HepG2 (cell line): ENCODE measurements around the gene MYL11. TPM values are rescaled to one million over a fixed set of nuclear protein-coding genes. Genes with fewer than 3 reads are reported as not detected.

ENCODE experiments used
- ATAC-seq: fragments of 200-7000 bp; cut with Tn5 transposase; 3 replicates; pipeline ENCODE4 v1.9.1; 2020; ENCODE audit warnings: mild to moderate bottlenecking, moderate library complexity
- BruUV-seq: library from RNA; stranded (reverse); fragments of 400-500 nt; replicated peaks from 2 replicates; lab custom pipeline; 2021; lab: Mats Ljungman, UMichigan
- CTCF ChIA-PET: fragments of 300-600 bp; formaldehyde crosslinking; extraction: SDS; loops from one replicate; lab custom pipeline; 2021; ENCODE audit warnings: low total read pairs, inconsistent platforms, low intra/inter-chr PET ratio; lab: Yijun Ruan, JAX
- POLR2A ChIA-PET: fragments of 350-600 bp; sonication (Branson Sonifier 250); formaldehyde crosslinking; loops from one replicate; lab custom pipeline; 2020; ENCODE audit warnings: antibody characterized with exemption, inconsistent platforms; lab: Yijun Ruan, JAX
- DNase-seq: peaks from one replicate; pipeline ENCODE4 v3.0.0-alpha.2; 2015; ENCODE audit warnings: low spot score
- FAIRE-seq: peaks from 3 replicates; lab custom pipeline; 2011; peaks lifted over from hg19 to GRCh38; lab: Jason Lieb, UNC
- H2AFZ ChIP-seq: one replicate; pipeline ENCODE4 v1.6.1; 2011; ENCODE audit warnings: low read length, inconsistent platforms
- H3K27ac ChIP-seq: fragments of 300-600 bp; 3 replicates; pipeline ENCODE4 v1.8.0; 2011; ENCODE audit warnings: mixed run types, mild to moderate bottlenecking, mixed read lengths, low read length, inconsistent platforms; ENCODE audit not compliant: insufficient read depth; ENCODE audit errors: extremely low read length
- H3K27me3 ChIP-seq, 2 experiments: fragments of 200-600 bp in 1 of 2; 2 replicates in 1 of 2; 3 replicates in 1 of 2; pipeline versions ENCODE4 v1.6.0 to v1.8.0; 2011; ENCODE audit warnings: low read length in 2 of 2, mild to moderate bottlenecking in 2 of 2, moderate library complexity in 2 of 2, inconsistent platforms in 1 of 2; ENCODE audit not compliant: insufficient read depth in 2 of 2, control insufficient read depth in 1 of 2
- H3K36me3 ChIP-seq, 2 experiments: fragments of 200-600 bp in 1 of 2; replicated peaks in 1 of 2; 2 replicates in 1 of 2; 3 replicates in 1 of 2; pipeline versions ENCODE4 v1.5.1 to v1.8.0; 2011; ENCODE audit warnings: low read length in 2 of 2, inconsistent platforms in 1 of 2; ENCODE audit not compliant: insufficient read depth in 2 of 2, control insufficient read depth in 1 of 2
- H3K4me1 ChIP-seq: 2 replicates; pipeline ENCODE4 v1.5.1; 2012; ENCODE audit warnings: low read length, inconsistent platforms; ENCODE audit not compliant: insufficient read depth
- H3K4me2 ChIP-seq: 2 replicates; pipeline ENCODE4 v1.6.0; 2011; ENCODE audit warnings: low read depth, low read length, inconsistent platforms
- H3K4me3 ChIP-seq, 3 experiments: fragments of 200-600 bp in 1 of 3; sonication (generic), shearing (Covaris generic) in 1 of 3; replicated peaks in 1 of 3; 2 replicates each; pipeline ENCODE4 v1.5.1; 2011 to 2016; ENCODE audit warnings: low read length in 3 of 3, inconsistent platforms in 2 of 3, low read depth in 2 of 3, mild to moderate bottlenecking in 2 of 3, control low read depth in 1 of 3, mixed read lengths in 1 of 3; ENCODE audit not compliant: insufficient read depth in 1 of 3
- H3K79me2 ChIP-seq: one replicate; pipeline ENCODE4 v1.6.1; 2011; ENCODE audit warnings: low read length, inconsistent platforms; ENCODE audit not compliant: insufficient read depth
- H3K9ac ChIP-seq: 2 replicates; pipeline ENCODE4 v1.6.0; 2011; ENCODE audit warnings: mild to moderate bottlenecking, low read depth, low read length, inconsistent platforms; ENCODE audit not compliant: insufficient read depth
- H3K9me3 ChIP-seq: 2 replicates; pipeline ENCODE4 v1.5.1; 2012; ENCODE audit warnings: mild to moderate bottlenecking, low read length
- H4K20me1 ChIP-seq: 2 replicates; pipeline ENCODE4 v1.6.0; 2011; ENCODE audit warnings: inconsistent platforms, mild to moderate bottlenecking, low read length, moderate library complexity; ENCODE audit not compliant: insufficient read depth
- FOXM1 ChIP-seq: sonication (generic); formaldehyde crosslinking; IDR thresholded peaks from 2 replicates; pipeline ENCODE4 v1.5.0; 2020; ENCODE audit warnings: missing genetic modification reagents
- IRF9 ChIP-seq: sonication (generic); formaldehyde crosslinking; IDR thresholded peaks from 2 replicates; pipeline ENCODE4 v1.8.0; 2022; ENCODE audit warnings: missing genetic modification reagents, mild to moderate bottlenecking, borderline replicate concordance
- ZNF121 ChIP-seq: sonication (generic); formaldehyde crosslinking; IDR thresholded peaks from 2 replicates; pipeline ENCODE4 v1.5.0; 2020; ENCODE audit warnings: mild to moderate bottlenecking, missing genetic modification reagents
- WGBS: methylation state at CpG from one replicate; pipeline ENCODE4 v1.1.6; 2017; ENCODE audit warnings: low lambda C conversion rate; 5-methylcytosine and 5-hydroxymethylcytosine counted together
- in situ Hi-C: cut with HindIII; loops from 2 replicates; pipeline ENCODE4 v1.10.0; 2017; ENCODE audit warnings: low pct_unique_long_range_greater_than_20kb; ENCODE audit not compliant: extremely low pct_ligation_motif_present
- intact Hi-C: fragments of 100-400 bp; cut with micrococcal nuclease; formaldehyde crosslinking; loops from one replicate; pipeline ENCODE4 v1.10.0; 2022; ENCODE audit not compliant: unreplicated experiment
- polyA plus RNA-seq, 8 experiments: library from polyadenylated mRNA; depleted of rRNA in 3 of 8; stranded (reverse) in 7 of 8; unstranded in 1 of 8; fragments of >200 nt; fragmentation: Illumina TruSeq in 4 of 8; extraction: Trizol in 4 of 8; gene quantifications; 2 replicates each; pipeline versions ENCODE4 v1.2.1 to v1.2.3, GENCODE V29; 2011 to 2016; ENCODE audit warnings: low read depth in 4 of 8, missing spikeins in 1 of 8, mixed read lengths in 1 of 8; ENCODE audit not compliant: insufficient read depth in 1 of 8
- total RNA-seq, 5 experiments: library from RNA; depleted of rRNA; stranded (reverse); fragments of >200 nt; fragmentation: Illumina TruSeq; extraction: Trizol; gene quantifications; 2 replicates each; pipeline ENCODE4 v1.2.3, GENCODE V29; 2016; ENCODE audit warnings: low read depth in 1 of 5
- TF ChIP-seq, protein P1 (sequence below): conservative IDR thresholded peaks from 2 replicates; pipeline ENCODE4 v1.6.1; 2018; ENCODE audit warnings: missing genetic modification reagents

Gene MYL11
- total and polyA plus RNA-seq, 2 of the 13 experiments (the other 11 are each of a cell fraction or from before 2014, with no cell fraction given): not detected

GRCh38 chr16:30380072-30380802 is 5.6 kb downstream of the MYL11 start:
- in situ Hi-C loops: no loop called here
- Histone ChIP-seq H3K27ac (no peak overlapping the region), H3K9me3 (no peaks in the 10 kb centered on the region), H3K4me2 (no peak overlapping the region), H3K4me3 (no peak overlapping the region), H3K9ac (no peak overlapping the region), H4K20me1 (no peaks in the 10 kb centered on the region), H3K36me3 (no peaks in the 10 kb centered on the region), H2AFZ (no peak overlapping the region), H3K27me3 (no peaks in the 10 kb centered on the region), H3K4me1 (peaks cover 52% of the 10 kb centered on the region), H3K79me2 (peaks cover 2% of the 10 kb centered on the region)
- WGBS: 93% methylated on average over 4 of the region's 4 CpGs
- ChIA-PET CTCF (no interaction called here), POLR2A (interaction anchor here (1.4 to 1.5 kb wide), 2 partner anchors 9 to 22 kb away, joined by 5 to 6 read pairs; no protein-coding TSS in a partner anchor)
- TF ChIP-seq ZNF121 (CRISPR knock-in tag): peak; percentile 67; the same call in 1 of the 2 replicates
- 0 out of 2 replicates have a peak, but pooled peaks have one; percentile 44 for TF ChIP-seq FOXM1 (CRISPR knock-in tag)
- TF ChIP-seq, protein P1, sequence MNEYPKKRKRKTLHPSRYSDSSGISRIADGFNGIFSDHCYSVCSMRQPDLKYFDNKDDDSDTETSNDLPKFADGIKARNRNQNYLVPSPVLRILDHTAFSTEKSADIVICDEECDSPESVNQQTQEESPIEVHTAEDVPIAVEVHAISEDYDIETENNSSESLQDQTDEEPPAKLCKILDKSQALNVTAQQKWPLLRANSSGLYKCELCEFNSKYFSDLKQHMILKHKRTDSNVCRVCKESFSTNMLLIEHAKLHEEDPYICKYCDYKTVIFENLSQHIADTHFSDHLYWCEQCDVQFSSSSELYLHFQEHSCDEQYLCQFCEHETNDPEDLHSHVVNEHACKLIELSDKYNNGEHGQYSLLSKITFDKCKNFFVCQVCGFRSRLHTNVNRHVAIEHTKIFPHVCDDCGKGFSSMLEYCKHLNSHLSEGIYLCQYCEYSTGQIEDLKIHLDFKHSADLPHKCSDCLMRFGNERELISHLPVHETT (CRISPR knock-in tag): no peak
- no peak for TF ChIP-seq IRF9 (CRISPR knock-in tag)
- DNase-seq (no peak), FAIRE-seq (no peak), ATAC-seq (no peak)
- no TSS peak for BruUV-seq
- intact Hi-C loops: no loop called here
